CD14-positive monocyte (primary cell): Measurements from ENCODE around the gene RHNO1. TPM values are rescaled to one million over a fixed set of nuclear protein-coding genes. Genes with fewer than 3 reads are reported as not detected.
A peak's percentile ranks its signal among the peaks of the same experiment; 100 is the strongest.

Source experiments
- DNase-seq, 3 donors: peaks; one replicate each; pipeline ENCODE4 v3.0.0-alpha.2; 2011 to 2022
- H2AFZ ChIP-seq: 2 replicates; pipeline ENCODE4 v1.6.0; 2012; ENCODE audit warnings: mild to moderate bottlenecking, low read depth, low read length, inconsistent platforms; ENCODE audit not compliant: insufficient read depth, poor library complexity, severe bottlenecking
- H3K27ac ChIP-seq, 2 donors: 1 replicate in 1 of 2; 2 replicates in 1 of 2; pipeline ENCODE4 v1.5.1; 2012 to 2013; ENCODE audit warnings: low read length in 2 of 2, control low read depth in 1 of 2, inconsistent platforms in 1 of 2, low read depth in 1 of 2, mild to moderate bottlenecking in 1 of 2
- H3K27me3 ChIP-seq, 2 donors: one replicate each; pipeline versions ENCODE4 v1.6.0 to v1.6.1; 2011 to 2013; ENCODE audit warnings: low read length in 2 of 2; ENCODE audit not compliant: control insufficient read depth in 2 of 2, insufficient read depth in 2 of 2
- H3K36me3 ChIP-seq, 2 donors: replicated peaks in 1 of 2; 1 replicate in 1 of 2; 2 replicates in 1 of 2; pipeline versions ENCODE4 v1.5.1 to v1.6.1; 2012 to 2013; ENCODE audit warnings: low read length in 2 of 2, control low read depth in 1 of 2, inconsistent platforms in 1 of 2, mild to moderate bottlenecking in 1 of 2; ENCODE audit not compliant: insufficient read depth in 2 of 2, control insufficient read depth in 1 of 2
- H3K4me1 ChIP-seq, 2 donors: 1 replicate in 1 of 2; 2 replicates in 1 of 2; pipeline versions ENCODE4 v1.5.1 to v1.6.1; 2012 to 2013; ENCODE audit warnings: low read length in 2 of 2, control low read depth in 1 of 2, inconsistent platforms in 1 of 2, mild to moderate bottlenecking in 1 of 2, moderate library complexity in 1 of 2; ENCODE audit not compliant: insufficient read depth in 2 of 2, control insufficient read depth in 1 of 2
- H3K4me2 ChIP-seq: replicated peaks from 2 replicates; pipeline ENCODE3; 2012; ENCODE audit warnings: low read length, moderate library complexity, mild to moderate bottlenecking; ENCODE audit not compliant: poor library complexity, severe bottlenecking; ENCODE audit errors: extremely low read depth
- H3K4me3 ChIP-seq, 3 experiments: fragments of 200-600 bp in 1 of 3; sonication (generic) in 1 of 3; replicated peaks in 1 of 3; 1 replicate in 2 of 3; 2 replicates in 1 of 3; pipeline ENCODE4 v1.5.1; 2011 to 2013; ENCODE audit warnings: low read length in 3 of 3, mild to moderate bottlenecking in 3 of 3, control low read depth in 2 of 3, low read depth in 2 of 3, inconsistent platforms in 1 of 3, moderate library complexity in 1 of 3
- H3K79me2 ChIP-seq: 2 replicates; pipeline ENCODE4 v1.6.0; 2012; ENCODE audit warnings: mild to moderate bottlenecking, control low read depth, inconsistent platforms, low read length, moderate library complexity; ENCODE audit not compliant: insufficient read depth
- H3K9ac ChIP-seq: 2 replicates; pipeline ENCODE4 v1.6.0; 2017; ENCODE audit warnings: low read length, mild to moderate bottlenecking; ENCODE audit not compliant: insufficient read depth, poor library complexity, severe bottlenecking
- H3K9me3 ChIP-seq, 2 donors: replicated peaks in 1 of 2; 1 replicate in 1 of 2; 2 replicates in 1 of 2; pipeline versions ENCODE4 v1.5.1 to v1.6.1; 2012 to 2013; ENCODE audit warnings: low read length in 2 of 2, control low read depth in 1 of 2; ENCODE audit not compliant: control insufficient read depth in 1 of 2, insufficient read depth in 1 of 2
- H4K20me1 ChIP-seq: 2 replicates; pipeline ENCODE4 v1.6.0; 2012; ENCODE audit warnings: mild to moderate bottlenecking, low read length, control low read depth, moderate library complexity; ENCODE audit not compliant: insufficient read depth
- H3K27ac Mint-ChIP-seq, 7 donors: one replicate each; pipeline ENCODE4 v1.8.0; 2020; ENCODE audit warnings: mild to moderate bottlenecking in 7 of 7, mixed read lengths in 7 of 7, moderate library complexity in 6 of 7, inconsistent platforms in 2 of 7
- H3K27me3 Mint-ChIP-seq, 3 donors: one replicate each; pipeline ENCODE4 v1.8.0; 2021 to 2022; ENCODE audit warnings: low read depth in 3 of 3, mild to moderate bottlenecking in 3 of 3, mixed read lengths in 3 of 3, moderate library complexity in 3 of 3, inconsistent platforms in 1 of 3
- H3K36me3 Mint-ChIP-seq, 2 donors: one replicate each; pipeline ENCODE4 v1.8.0; 2020; ENCODE audit warnings: mixed read lengths in 2 of 2, inconsistent platforms in 1 of 2, mild to moderate bottlenecking in 1 of 2
- H3K4me1 Mint-ChIP-seq: one replicate; pipeline ENCODE4 v1.8.0; 2020; ENCODE audit warnings: mild to moderate bottlenecking, mixed read lengths
- H3K4me3 Mint-ChIP-seq, 2 donors: one replicate each; pipeline ENCODE4 v1.8.0; 2020; ENCODE audit warnings: mild to moderate bottlenecking in 2 of 2, mixed read lengths in 2 of 2, moderate library complexity in 1 of 2
- H3K9me3 Mint-ChIP-seq, 7 donors: one replicate each; pipeline ENCODE4 v1.8.0; 2020 to 2022; ENCODE audit warnings: mixed read lengths in 7 of 7, mild to moderate bottlenecking in 6 of 7, moderate library complexity in 6 of 7, inconsistent platforms in 2 of 7
- CTCF ChIP-seq: fragments of 200-600 bp; IDR thresholded peaks from one replicate; pipeline ENCODE4 v1.8.0; 2022; ENCODE audit warnings: antibody characterized with exemption, mild to moderate bottlenecking
- WGBS: methylation state at CpG from one replicate; pipeline ENCODE4 v1.1.5; 2013; ENCODE audit warnings: missing lambda C conversion rate; ENCODE audit not compliant: insufficient coverage; 5-methylcytosine and 5-hydroxymethylcytosine counted together
- intact Hi-C, 2 donors: fragments of 100-400 bp; cut with micrococcal nuclease; formaldehyde crosslinking; loops; one replicate each; pipeline versions ENCODE4 v1.15.0 to v1.15.1; 2023
- polyA plus RNA-seq, 3 donors: library from polyadenylated mRNA; depleted of rRNA in 1 of 3; unstranded in 2 of 3; stranded (reverse) in 1 of 3; fragments of 300-500 nt in 2 of 3; fragments of >200 nt in 1 of 3; fragmentation: Illumina TruSeq in 2 of 3; gene quantifications; 1 replicate in 2 of 3; 2 replicates in 1 of 3; pipeline ENCODE4 v1.2.3, GENCODE V29; 2012 to 2021

Gene RHNO1
- polyA plus RNA-seq, 3 donors: 10.2 to 24.7 (median 19.8) TPM

DNA sequence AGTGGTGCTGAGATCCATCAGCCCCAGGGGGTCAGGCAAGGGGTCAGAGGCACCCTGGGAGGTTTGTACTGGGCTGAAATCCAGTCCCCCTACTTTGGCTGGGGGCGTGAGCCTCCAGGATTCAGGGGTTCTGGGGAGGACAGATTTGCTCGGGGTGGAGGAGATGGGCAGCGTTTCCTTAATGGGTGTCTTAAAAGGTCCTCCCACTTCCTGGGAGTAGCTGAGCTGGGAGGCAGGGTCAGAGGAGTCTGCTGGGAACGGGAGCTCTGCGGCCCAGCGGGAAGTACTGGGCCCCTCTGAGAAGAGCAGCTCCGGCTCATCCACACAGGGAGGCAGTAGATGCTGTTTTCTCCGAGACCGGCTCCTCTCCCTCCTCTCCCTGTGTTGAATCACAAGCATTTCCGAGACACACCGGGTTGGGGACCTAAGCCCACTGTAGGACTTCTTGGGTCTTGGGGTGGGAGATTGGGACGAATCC is 18.0 kb upstream of the RHNO1 start:
- no peaks in the 10 kb centered on the region for H3K9me3 ChIP-seq
- no peaks in the 10 kb centered on the region for H3K27me3 ChIP-seq
- no peak overlapping the region for H3K4me3 ChIP-seq
- H3K36me3 ChIP-seq: peaks cover 31 to 64% of the 10 kb centered on the region in 2 donors
- Mint-ChIP-seq H3K36me3 (peaks cover 50 to 77% of the 10 kb centered on the region in 2 donors), H3K9me3 (peaks cover 0 to 2% (median 0%) of the 10 kb centered on the region in 7 donors), H3K4me1 (no peaks in the 10 kb centered on the region), H3K27ac (peak overlapping the region in 5 of 7 donors; percentile 18 to 60 (median 53)), H3K27me3 (peaks cover 0 to 2% (median 0%) of the 10 kb centered on the region in 3 donors), H3K4me3 (no peak overlapping the region)
- DNase-seq: no peak
- H3K9ac ChIP-seq: no peak overlapping the region
- no peaks in the 10 kb centered on the region for H3K79me2 ChIP-seq
- intact Hi-C loops: loop anchor here (10.0 kb wide), 3 partner anchors 86 to 186 kb away; no protein-coding TSS in a partner anchor
- H3K4me2 ChIP-seq: no peak overlapping the region
- H4K20me1 ChIP-seq: no peaks in the 10 kb centered on the region
- no peaks in the 10 kb centered on the region for H3K4me1 ChIP-seq
- no peak for TF ChIP-seq CTCF
- 89% methylated on average over 7 of the region's 12 CpGs for WGBS
- H2AFZ ChIP-seq: no peak overlapping the region
- no peak overlapping the region for H3K27ac ChIP-seq

DNA sequence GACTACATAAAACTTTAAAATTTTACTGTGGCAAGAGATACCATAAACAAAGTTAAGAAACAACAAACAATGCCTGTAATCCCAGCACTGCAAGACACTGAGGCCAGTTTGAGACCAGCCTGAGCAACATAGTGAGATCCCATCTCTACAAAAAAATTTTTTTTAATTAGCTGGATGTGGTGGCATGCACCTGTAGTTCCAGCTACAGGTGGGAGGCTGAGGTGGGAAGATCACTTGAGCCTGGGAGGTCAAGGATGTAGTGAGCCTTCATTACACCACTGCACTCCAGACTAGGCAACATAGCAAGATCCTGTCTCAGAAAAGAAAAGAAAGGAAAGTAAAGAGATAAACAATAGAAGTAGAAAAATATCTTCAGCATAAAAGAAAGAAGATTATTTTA is 16.9 kb upstream of the RHNO1 start:
- peaks cover 56 to 79% of the 10 kb centered on the region in 2 donors for H3K36me3 Mint-ChIP-seq
- no peaks in the 10 kb centered on the region for H3K4me1 Mint-ChIP-seq
- Histone ChIP-seq H3K36me3 (peaks cover 43 to 76% of the 10 kb centered on the region in 2 donors), H3K4me1 (no peaks in the 10 kb centered on the region), H4K20me1 (no peaks in the 10 kb centered on the region), H3K9me3 (no peaks in the 10 kb centered on the region), H2AFZ (no peak overlapping the region), H3K4me3 (no peak overlapping the region), H3K4me2 (no peak overlapping the region), H3K27me3 (no peaks in the 10 kb centered on the region), H3K9ac (no peak overlapping the region), H3K79me2 (no peaks in the 10 kb centered on the region), H3K27ac (no peak overlapping the region)
- H3K27me3 Mint-ChIP-seq: peaks cover 0 to 2% (median 0%) of the 10 kb centered on the region in 3 donors
- DNase-seq: no peak
- H3K9me3 Mint-ChIP-seq: peaks cover 0 to 2% (median 0%) of the 10 kb centered on the region in 7 donors
- H3K4me3 Mint-ChIP-seq: no peak overlapping the region
- TF ChIP-seq CTCF: no peak
- H3K27ac Mint-ChIP-seq: peak overlapping the region in 2 of 7 donors; percentile 26 to 57
- intact Hi-C loops: no loop called here
